MM.1S (cell line): ENCODE measurements around the gene DSEL.

Experiments used
- CTCF ChIP-seq: fragments of 300-600 bp; sonication (generic); IDR thresholded peaks from 2 replicates; pipeline ENCODE4 v1.5.1; 2016; ENCODE audit warnings: antibody characterized with exemption, low read length, mixed read lengths
- EZH2 ChIP-seq: fragments of 300-600 bp; sonication (generic); optimal IDR thresholded peaks from 2 replicates; pipeline ENCODE3; 2017; ENCODE audit warnings: low read depth, mild to moderate bottlenecking, antibody characterized with exemption, low read length, mixed read lengths

- no peak for TF ChIP-seq CTCF
- no peak for TF ChIP-seq EZH2
Measured at GRCh38 chr18:67545681-67546080, 29.2 kb upstream of the DSEL start.
